Loucy (cell line): ENCODE results near the gene SULT1B1.

Experiments used
- H2AFZ ChIP-seq: fragments of 200-600 bp; sonication (generic); 2 replicates; pipeline ENCODE4 v1.6.0; 2016; ENCODE audit warnings: antibody characterized with exemption, mild to moderate bottlenecking, low read length, moderate library complexity
- H3F3A ChIP-seq: fragments of 200-600 bp; 2 replicates; pipeline ENCODE4 v1.6.0; 2016; ENCODE audit warnings: antibody characterized with exemption, low read depth, mild to moderate bottlenecking
- H3K27me3 ChIP-seq: fragments of 200-600 bp; sonication (generic); 2 replicates; pipeline ENCODE4 v1.6.1; 2014; ENCODE audit warnings: low read length, mild to moderate bottlenecking; ENCODE audit not compliant: insufficient read depth, poor library complexity, severe bottlenecking
- H3K36me3 ChIP-seq: fragments of 200-600 bp; sonication (generic); 2 replicates; pipeline ENCODE4 v1.6.1; 2016; ENCODE audit warnings: low read length; ENCODE audit not compliant: insufficient read depth
- H3K4me1 ChIP-seq: fragments of 200-600 bp; sonication (generic); 2 replicates; pipeline ENCODE4 v1.5.1; 2014; ENCODE audit warnings: low read length, mild to moderate bottlenecking; ENCODE audit not compliant: insufficient read depth, poor library complexity, severe bottlenecking
- H3K4me2 ChIP-seq: fragments of 200-600 bp; sonication (generic); 2 replicates; pipeline ENCODE4 v1.6.0; 2014; ENCODE audit warnings: antibody characterized with exemption, low read length, low read depth, mild to moderate bottlenecking; ENCODE audit not compliant: poor library complexity, severe bottlenecking
- H3K4me3 ChIP-seq: fragments of 200-600 bp; sonication (generic); 2 replicates; pipeline ENCODE4 v1.5.1; 2014; ENCODE audit warnings: low read length, mild to moderate bottlenecking, mixed read lengths; ENCODE audit not compliant: poor library complexity, severe bottlenecking
- H3K79me2 ChIP-seq: fragments of 200-600 bp; sonication (generic); 2 replicates; pipeline ENCODE4 v1.6.1; 2014; ENCODE audit warnings: low read length; ENCODE audit not compliant: insufficient read depth
- H3K9ac ChIP-seq: fragments of 200-600 bp; sonication (generic); 2 replicates; pipeline ENCODE4 v1.6.0; 2014; ENCODE audit warnings: mild to moderate bottlenecking, low read depth, low read length, moderate library complexity; ENCODE audit not compliant: poor library complexity, severe bottlenecking
- H3K9me2 ChIP-seq: fragments of 200-600 bp; sonication (generic); replicated peaks from 2 replicates; pipeline ENCODE4 v1.6.1; 2016; ENCODE audit warnings: low read depth, low read length, mixed read lengths
- H3K9me3 ChIP-seq: fragments of 200-600 bp; sonication (generic); 2 replicates; pipeline ENCODE4 v1.6.1; 2014; ENCODE audit warnings: mild to moderate bottlenecking, antibody characterized with exemption, low read length, low read depth; ENCODE audit not compliant: insufficient read depth
- H4K20me1 ChIP-seq: fragments of 200-600 bp; sonication (generic); 2 replicates; pipeline ENCODE4 v1.6.0; 2014; ENCODE audit warnings: antibody characterized with exemption, low read length, mild to moderate bottlenecking; ENCODE audit not compliant: insufficient read depth, poor library complexity, severe bottlenecking
- EZH2phosphoT487 ChIP-seq: fragments of 200-600 bp; IDR thresholded peaks from 2 replicates; pipeline ENCODE4 v1.6.1; 2018; ENCODE audit warnings: antibody characterized with exemption, mild to moderate bottlenecking, moderate library complexity, borderline replicate concordance
- TF ChIP-seq, protein P1 (sequence below): fragments of 200-600 bp; sonication (generic); conservative IDR thresholded peaks from 2 replicates; pipeline ENCODE4 v1.5.1; 2014; ENCODE audit warnings: mild to moderate bottlenecking, antibody characterized with exemption, low read length

Gene SULT1B1

DNA sequence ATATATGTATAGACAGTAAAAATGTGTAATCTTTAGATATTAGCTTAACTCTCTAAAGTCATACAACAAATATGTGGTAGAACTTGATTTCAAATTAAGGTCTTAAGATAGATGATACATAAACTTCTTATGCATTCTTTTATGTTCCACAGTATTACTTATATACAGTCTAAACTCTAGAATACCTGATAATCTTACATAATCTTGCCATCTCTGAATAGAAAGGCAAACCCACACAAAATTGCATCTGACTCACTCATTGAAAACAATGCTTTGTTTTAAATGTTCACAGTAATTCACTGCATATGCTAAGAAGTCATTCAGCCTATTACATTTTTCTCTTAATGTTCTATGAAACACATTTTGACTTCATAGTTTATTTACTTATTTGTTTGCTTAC, 10.1 kb downstream of the SULT1B1 start:
- H3K4me2 ChIP-seq = no peak overlapping the region

DNA sequence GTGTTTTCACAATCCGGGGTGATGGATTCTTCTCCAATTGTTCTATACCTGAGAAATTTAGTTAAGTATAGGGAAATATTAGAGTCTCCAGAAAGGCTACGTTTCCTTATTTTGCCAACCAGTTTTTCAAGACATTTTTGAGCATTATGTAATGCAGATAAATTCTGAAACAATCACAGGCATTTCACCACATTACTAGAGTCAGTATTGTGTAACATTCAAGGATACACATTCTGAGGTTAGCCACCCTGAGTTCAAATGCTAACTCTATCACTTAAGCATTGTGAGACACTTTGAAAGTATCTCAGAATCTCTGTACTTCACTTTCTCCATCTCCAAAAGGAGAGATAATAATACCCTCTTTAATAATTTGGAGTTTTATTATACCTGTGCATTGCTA, 10.6 kb downstream of the SULT1B1 start:
- Histone ChIP-seq H3K4me3 (no peak overlapping the region), H3K9ac (no peak overlapping the region), H3K27me3 (no peaks in the 10 kb centered on the region), H3K36me3 (no peaks in the 10 kb centered on the region), H3K79me2 (no peaks in the 10 kb centered on the region), H3F3A (no peaks in the 10 kb centered on the region), H3K4me2 (no peak overlapping the region), H4K20me1 (no peaks in the 10 kb centered on the region), H2AFZ (no peak overlapping the region), H3K9me2 (no peaks in the 10 kb centered on the region), H3K9me3 (no peaks in the 10 kb centered on the region), H3K4me1 (no peaks in the 10 kb centered on the region)
- no peak for TF ChIP-seq EZH2phosphoT487
- TF ChIP-seq, protein P1, sequence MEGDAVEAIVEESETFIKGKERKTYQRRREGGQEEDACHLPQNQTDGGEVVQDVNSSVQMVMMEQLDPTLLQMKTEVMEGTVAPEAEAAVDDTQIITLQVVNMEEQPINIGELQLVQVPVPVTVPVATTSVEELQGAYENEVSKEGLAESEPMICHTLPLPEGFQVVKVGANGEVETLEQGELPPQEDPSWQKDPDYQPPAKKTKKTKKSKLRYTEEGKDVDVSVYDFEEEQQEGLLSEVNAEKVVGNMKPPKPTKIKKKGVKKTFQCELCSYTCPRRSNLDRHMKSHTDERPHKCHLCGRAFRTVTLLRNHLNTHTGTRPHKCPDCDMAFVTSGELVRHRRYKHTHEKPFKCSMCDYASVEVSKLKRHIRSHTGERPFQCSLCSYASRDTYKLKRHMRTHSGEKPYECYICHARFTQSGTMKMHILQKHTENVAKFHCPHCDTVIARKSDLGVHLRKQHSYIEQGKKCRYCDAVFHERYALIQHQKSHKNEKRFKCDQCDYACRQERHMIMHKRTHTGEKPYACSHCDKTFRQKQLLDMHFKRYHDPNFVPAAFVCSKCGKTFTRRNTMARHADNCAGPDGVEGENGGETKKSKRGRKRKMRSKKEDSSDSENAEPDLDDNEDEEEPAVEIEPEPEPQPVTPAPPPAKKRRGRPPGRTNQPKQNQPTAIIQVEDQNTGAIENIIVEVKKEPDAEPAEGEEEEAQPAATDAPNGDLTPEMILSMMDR = no peak

More for the DNA sequence above, 10.1 kb downstream of the SULT1B1 start:
- no peaks in the 10 kb centered on the region for H3K36me3 ChIP-seq
- no peak overlapping the region for H3K4me3 ChIP-seq
- no peaks in the 10 kb centered on the region for H4K20me1 ChIP-seq
- no peak overlapping the region for H3K9ac ChIP-seq
- H3K9me2 ChIP-seq = no peaks in the 10 kb centered on the region
- no peak for TF ChIP-seq EZH2phosphoT487
- TF ChIP-seq, protein P1 = no peak
- no peaks in the 10 kb centered on the region for H3F3A ChIP-seq
- no peaks in the 10 kb centered on the region for H3K9me3 ChIP-seq
- no peaks in the 10 kb centered on the region for H3K4me1 ChIP-seq
- no peaks in the 10 kb centered on the region for H3K79me2 ChIP-seq
- H2AFZ ChIP-seq = no peak overlapping the region
- no peaks in the 10 kb centered on the region for H3K27me3 ChIP-seq

DNA sequence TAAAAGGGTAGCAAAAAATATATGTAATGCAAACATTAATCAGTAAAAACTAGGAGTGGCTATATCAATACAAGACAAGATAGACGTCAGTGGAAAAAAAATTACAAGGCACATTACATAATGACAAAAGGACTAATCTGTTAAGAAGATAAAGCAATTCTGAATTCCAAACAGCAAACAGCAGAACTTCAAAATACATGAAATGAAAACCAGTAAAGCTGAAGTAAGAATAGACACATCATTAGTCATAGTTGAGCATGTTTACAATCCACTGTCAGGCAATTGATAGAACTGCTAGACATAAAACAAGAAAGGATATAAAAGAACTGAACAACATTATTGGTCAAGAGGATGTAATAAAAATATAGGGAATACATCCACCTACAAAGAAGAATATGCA, 12.2 kb downstream of the SULT1B1 start:
- Histone ChIP-seq H3K4me3 (no peak overlapping the region), H3K79me2 (no peaks in the 10 kb centered on the region), H3K4me2 (no peak overlapping the region), H2AFZ (no peak overlapping the region), H3K36me3 (no peaks in the 10 kb centered on the region), H3F3A (no peaks in the 10 kb centered on the region), H3K9ac (no peak overlapping the region), H3K9me3 (no peaks in the 10 kb centered on the region), H3K4me1 (no peaks in the 10 kb centered on the region), H3K9me2 (no peaks in the 10 kb centered on the region), H4K20me1 (no peaks in the 10 kb centered on the region), H3K27me3 (no peaks in the 10 kb centered on the region)
- no peak for TF ChIP-seq EZH2phosphoT487
- TF ChIP-seq, protein P1 = no peak
